Memory B cell (primary cell): Measurements from ENCODE around the gene TSPOAP1.

Experiments used
- ATAC-seq: fragments of 150-1000 bp; cut with Tn5 transposase; 2 replicates; pipeline ENCODE4 v1.10.0; 2021; ENCODE audit warnings: low read depth, mild to moderate bottlenecking, moderate library complexity
- DNase-seq, 2 donors: peaks; one replicate each; pipeline ENCODE4 v3.0.0; 2022; ENCODE audit warnings: low spot score in 2 of 2
- H3K27ac Mint-ChIP-seq: one replicate; pipeline ENCODE4 v1.8.0; 2022; ENCODE audit warnings: mild to moderate bottlenecking, moderate library complexity, mixed read lengths
- H3K27me3 Mint-ChIP-seq: one replicate; pipeline ENCODE4 v1.8.0; 2022; ENCODE audit warnings: mixed read lengths
- H3K36me3 Mint-ChIP-seq: one replicate; pipeline ENCODE4 v1.8.0; 2022; ENCODE audit warnings: mild to moderate bottlenecking, mixed read lengths
- H3K4me1 Mint-ChIP-seq: one replicate; pipeline ENCODE4 v1.8.0; 2022; ENCODE audit warnings: mixed read lengths
- H3K4me3 Mint-ChIP-seq: one replicate; pipeline ENCODE4 v1.8.0; 2022; ENCODE audit warnings: mild to moderate bottlenecking, moderate library complexity, mixed read lengths
- H3K9me3 Mint-ChIP-seq: one replicate; pipeline ENCODE4 v1.8.0; 2022; ENCODE audit warnings: mixed read lengths

Gene TSPOAP1

DNA sequence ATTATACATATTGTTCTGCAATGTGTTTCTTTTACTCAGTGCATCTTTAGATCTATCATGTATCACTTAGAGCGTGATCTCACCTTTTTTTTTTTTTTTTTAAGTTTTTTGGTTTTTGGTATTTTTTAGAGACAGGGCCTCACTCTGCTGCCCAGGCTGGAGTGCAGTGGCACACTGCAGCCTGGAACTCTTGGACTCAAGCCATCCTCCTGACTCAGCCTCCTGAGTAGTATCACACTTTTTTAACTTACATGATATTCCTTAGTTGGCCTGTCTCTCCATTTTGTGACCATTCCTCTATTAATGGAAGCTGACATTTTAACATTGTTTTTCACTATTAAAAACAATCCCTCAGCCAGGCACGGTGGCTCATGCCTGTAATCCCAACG is 43.2 kb downstream of the TSPOAP1 start:
- DNase-seq (no peak), ATAC-seq (no peak)
- peaks cover 11% of the 10 kb centered on the region for H3K27me3 Mint-ChIP-seq
- peaks cover 1% of the 10 kb centered on the region for H3K36me3 Mint-ChIP-seq
- H3K27ac Mint-ChIP-seq = no peak overlapping the region
- H3K9me3 Mint-ChIP-seq = no peaks in the 10 kb centered on the region
- peaks cover 2% of the 10 kb centered on the region for H3K4me1 Mint-ChIP-seq
- H3K4me3 Mint-ChIP-seq = no peak overlapping the region

DNA sequence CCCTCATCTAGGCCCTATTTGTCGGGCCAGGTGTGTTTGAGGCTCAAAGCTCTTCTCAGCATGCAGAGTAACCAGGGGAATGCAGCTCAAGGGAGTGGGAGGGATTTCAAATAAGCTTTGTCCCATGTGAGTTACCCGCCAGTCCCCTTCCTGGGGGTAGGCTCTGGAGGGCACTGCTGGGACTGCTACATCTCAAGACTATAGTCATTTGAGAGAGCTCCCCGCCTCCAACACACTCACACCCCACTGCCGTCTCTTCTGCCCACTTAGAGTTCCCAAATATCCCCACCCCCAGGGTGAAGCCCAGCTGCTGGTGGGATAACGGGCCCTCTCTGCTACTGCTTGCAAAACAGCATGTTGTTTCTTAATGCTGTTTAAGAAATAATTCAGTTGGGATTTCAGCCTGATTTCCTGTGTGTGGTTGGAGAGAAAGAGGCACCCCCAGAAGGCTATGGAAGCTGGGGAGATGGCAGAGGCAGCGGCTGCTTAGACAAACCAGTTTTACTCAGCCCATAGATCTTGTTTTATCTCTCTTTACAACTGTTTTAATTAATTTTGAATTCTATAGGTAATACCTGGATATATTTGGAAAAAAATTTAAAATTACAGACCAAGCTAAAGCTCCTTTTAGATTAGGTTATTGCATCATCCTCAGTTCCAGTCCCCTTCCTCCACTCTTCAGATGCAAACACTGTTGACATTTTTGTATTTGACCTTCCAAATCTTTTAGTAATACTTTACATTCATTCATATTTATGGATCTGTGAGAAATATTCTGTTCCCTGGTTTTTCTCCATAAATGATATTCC is 43.8 kb downstream of the TSPOAP1 start:
- no peak for ATAC-seq
- no peak overlapping the region for H3K27ac Mint-ChIP-seq
- H3K4me1 Mint-ChIP-seq = peaks cover 2% of the 10 kb centered on the region

DNA sequence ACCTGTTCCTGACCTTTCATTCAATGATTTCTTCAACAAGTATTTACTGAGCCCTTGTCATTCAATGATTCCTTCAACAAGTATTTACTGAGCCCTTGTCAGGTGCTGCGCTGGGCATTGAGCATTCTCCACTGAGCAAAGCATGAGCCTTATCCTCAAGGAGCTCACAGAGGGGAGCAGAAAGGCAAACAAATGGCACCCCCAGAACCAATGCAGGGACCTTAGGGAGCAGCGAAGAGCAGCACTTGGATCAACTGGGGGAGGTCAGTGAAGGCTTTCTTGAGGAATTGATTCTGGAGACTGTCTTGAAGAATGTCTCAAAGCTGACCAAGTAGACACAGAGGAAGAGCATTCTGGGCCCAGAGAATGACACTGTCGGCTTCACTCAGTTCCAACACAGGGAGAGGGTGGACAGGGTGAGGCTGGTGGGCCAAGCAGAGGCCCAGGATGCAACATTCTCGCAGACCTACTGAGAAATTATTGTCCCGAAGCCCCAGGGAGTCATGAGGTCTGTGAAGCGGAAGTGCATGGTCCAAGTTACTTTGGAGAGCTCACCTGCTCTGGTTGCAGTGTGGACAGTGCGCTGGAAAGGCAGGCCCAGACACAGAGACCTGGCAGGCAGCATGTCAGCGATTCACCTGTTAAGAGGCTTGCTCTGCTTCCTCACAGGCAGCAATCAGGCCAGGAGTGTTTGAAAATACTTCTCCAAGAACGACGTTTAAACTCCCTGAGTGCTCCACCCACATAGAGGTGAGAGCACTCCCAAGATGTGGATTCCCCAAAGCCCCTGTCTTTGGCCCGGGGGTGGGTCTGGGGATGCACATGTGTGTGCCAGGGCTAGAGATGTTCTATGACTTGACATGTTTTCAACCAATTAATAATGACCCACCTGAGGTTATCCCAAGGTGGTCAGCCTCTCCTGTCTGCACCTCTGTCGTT is 44.7 kb downstream of the TSPOAP1 start:
- Mint-ChIP-seq H3K4me3 (no peak overlapping the region), H3K9me3 (no peaks in the 10 kb centered on the region), H3K27me3 (peaks cover 12% of the 10 kb centered on the region), H3K36me3 (peaks cover 1% of the 10 kb centered on the region), H3K4me1 (peaks cover 2% of the 10 kb centered on the region), H3K27ac (no peak overlapping the region)
- DNase-seq (no peak), ATAC-seq (no peak)

More for the DNA sequence above, 43.8 kb downstream of the TSPOAP1 start:
- H3K4me3 Mint-ChIP-seq = no peak overlapping the region
- peaks cover 11% of the 10 kb centered on the region for H3K27me3 Mint-ChIP-seq
- peaks cover 1% of the 10 kb centered on the region for H3K36me3 Mint-ChIP-seq
- no peak for DNase-seq
- no peaks in the 10 kb centered on the region for H3K9me3 Mint-ChIP-seq

DNA sequence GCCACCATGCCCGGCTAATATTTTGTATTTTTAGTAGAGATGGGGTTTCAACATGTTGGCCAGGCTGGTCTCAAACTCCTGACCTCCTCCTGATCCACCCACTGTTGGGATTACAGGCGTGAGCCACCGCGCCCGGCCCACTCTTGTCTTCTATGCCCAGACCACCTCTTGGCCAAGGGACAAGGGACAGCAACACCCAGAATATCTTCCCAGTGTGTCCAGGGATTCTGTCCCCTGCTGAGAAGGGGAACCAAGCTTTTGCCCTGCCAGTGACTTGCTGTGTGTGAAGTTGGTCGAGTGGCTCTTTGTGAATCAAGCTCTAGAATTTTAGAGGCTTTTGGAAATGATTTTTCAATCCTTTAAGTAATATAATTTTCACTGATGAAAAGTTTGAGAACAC is 46.2 kb downstream of the TSPOAP1 start:
- Mint-ChIP-seq H3K36me3 (no peaks in the 10 kb centered on the region), H3K27me3 (peaks cover 14% of the 10 kb centered on the region), H3K9me3 (no peaks in the 10 kb centered on the region), H3K4me3 (no peak overlapping the region), H3K4me1 (no peaks in the 10 kb centered on the region), H3K27ac (no peak overlapping the region)
- DNase-seq (no peak), ATAC-seq (no peak)

DNA sequence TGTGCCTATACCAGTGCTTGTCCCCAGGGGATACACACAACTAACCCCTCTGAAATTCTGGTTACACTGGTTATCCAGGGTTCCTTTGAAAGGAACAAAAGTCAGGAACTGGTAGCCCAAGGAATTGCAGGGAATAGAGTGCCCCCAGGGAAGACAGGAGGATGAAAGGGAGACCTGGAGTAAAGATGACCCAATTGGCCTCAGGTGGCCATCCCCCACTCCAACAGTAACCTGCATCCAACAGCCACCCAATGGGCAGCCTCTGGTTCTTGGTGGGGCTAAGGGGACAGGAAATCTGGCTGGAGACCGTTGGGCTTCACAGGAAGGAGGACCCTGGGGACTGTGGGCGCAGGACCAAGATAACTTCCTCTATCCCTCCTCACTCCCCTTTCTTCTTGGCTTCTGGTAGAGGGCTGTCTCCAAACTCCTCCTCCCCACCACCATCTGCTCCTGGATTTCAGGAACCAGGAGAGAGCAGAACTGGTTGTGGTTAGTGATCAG is 47.0 kb downstream of the TSPOAP1 start:
- DNase-seq (no peak), ATAC-seq (no peak)
- Mint-ChIP-seq H3K4me1 (no peaks in the 10 kb centered on the region), H3K27ac (no peak overlapping the region), H3K9me3 (no peaks in the 10 kb centered on the region), H3K4me3 (no peak overlapping the region), H3K27me3 (peaks cover 14% of the 10 kb centered on the region), H3K36me3 (no peaks in the 10 kb centered on the region)

DNA sequence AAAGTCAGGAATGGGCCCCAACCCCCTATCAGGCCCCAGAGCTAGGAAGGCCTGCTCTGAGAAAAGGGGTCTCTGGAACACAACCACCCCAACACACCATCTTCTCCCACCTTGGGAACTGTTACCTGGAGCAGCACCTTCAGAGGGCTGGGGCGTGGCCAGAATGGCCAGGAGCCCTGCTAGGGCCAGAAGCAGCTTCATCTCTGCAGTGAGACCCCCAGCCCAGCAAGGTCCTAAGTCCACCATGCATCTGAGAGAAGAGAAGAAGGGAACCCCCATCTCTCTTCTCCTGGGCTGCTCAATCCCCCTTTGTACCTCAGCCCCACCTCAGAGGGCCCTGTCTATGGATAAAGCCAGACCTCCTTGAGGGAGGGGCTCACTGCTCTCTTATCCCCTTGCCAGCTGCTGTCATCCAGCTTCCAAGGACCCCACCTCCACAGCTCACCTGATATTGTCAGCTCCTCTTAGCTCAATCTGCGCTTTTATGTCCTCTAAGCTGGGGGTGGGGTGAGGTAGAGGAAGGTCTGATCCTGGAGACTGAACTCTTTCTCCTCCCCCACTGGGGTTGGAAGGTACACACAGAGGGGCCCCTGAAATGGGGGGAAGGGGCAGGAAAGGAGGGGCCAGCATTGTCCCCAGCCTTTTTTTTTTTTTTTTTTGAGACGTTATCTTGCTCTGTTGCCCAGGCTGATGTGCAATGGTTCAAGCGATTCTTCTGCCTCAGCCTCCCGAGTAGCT is 47.9 kb downstream of the TSPOAP1 start, which contains the start of gene MPO:
MPO (minus strand) TSS at position 456 of the 738 bp plus-strand sequence; CDS start at position 279, 177 bp downstream.
- H3K27ac Mint-ChIP-seq = no peak within 1 kb of the TSS
- no peaks in the 10 kb centered on the region for H3K36me3 Mint-ChIP-seq
- no peaks in the 10 kb centered on the region for H3K4me1 Mint-ChIP-seq
- H3K9me3 Mint-ChIP-seq = no peaks in the 10 kb centered on the region
- DNase-seq (no peak), ATAC-seq (no peak)
- H3K27me3 Mint-ChIP-seq = peaks cover 14% of the 10 kb centered on the region
- H3K4me3 Mint-ChIP-seq = no peak within 1 kb of the TSS

DNA sequence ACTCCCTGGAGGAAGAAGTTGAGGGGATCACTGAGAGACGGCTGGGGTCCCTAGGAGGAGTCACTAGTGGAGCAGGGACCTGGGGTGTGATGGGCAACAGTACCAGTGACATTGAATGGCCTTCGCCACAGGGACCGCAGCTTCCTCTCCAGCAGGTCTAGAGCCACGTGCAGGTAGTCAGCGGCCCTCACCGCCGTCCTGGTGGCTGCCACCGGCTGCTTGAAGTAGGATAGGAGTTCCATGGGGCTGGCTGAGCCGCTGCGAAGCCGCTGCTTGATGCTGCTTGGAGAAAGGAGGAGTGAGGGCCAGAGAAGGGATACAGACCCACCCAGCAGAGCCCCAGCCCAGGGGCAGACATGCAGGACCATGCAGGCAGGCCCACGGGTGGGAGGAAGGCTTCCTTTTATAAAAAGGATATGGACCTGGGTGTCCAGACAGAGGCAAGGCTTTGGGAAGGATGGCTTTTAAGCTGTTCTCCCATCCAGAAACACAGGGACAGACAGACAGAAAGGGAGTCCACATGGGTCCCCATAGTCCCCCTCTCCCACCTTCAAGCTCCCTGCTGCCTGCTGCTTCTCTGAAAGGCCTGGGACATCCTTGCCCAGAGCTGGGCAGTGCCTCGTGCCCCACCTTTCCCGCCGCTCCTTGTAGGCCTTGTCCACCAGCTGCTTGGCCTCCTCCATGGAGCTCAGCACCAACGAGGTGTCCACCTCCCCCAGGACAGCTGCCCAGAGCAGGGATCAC is 48.7 kb downstream of the TSPOAP1 start:
- Mint-ChIP-seq H3K27ac (no peak overlapping the region), H3K27me3 (peaks cover 12% of the 10 kb centered on the region), H3K36me3 (no peaks in the 10 kb centered on the region), H3K9me3 (no peaks in the 10 kb centered on the region), H3K4me3 (no peak overlapping the region), H3K4me1 (no peaks in the 10 kb centered on the region)
- DNase-seq (no peak), ATAC-seq (peak; percentile 53)

DNA sequence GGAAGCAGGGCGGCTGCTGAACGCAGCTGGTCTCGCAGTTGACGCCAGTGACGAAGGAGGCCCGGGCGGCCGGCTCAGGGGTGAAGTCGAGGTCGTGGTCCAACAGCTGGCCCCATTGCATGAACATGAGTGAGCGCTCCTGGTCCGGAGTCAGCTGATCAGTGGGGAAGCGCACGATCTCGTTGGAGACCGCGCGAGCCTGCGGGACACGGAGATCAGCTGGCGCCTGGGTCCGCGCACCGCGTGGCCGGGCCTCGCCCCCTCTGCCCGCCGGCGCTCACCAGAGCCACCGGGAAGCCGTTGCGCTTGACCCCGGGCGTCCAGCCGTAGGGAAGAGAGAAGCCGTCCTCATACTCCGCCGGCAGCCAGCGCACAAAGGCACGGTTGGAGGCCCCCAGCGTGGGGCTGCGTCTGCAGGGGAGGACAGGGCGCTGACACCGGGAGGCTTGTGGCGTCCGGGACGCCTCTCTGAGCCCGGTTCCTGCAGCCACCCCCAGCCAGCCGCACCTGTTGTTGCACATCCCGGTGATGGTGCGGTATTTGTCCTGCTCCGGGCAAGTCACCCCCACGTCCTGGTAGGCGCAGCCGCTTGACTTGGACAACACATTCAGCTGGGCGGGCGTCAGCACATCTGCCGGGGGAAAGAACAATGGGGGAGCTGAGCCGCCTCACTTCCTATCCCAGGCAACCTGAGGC is 49.4 kb downstream of the TSPOAP1 start:
- no peak overlapping the region for H3K4me3 Mint-ChIP-seq
- H3K36me3 Mint-ChIP-seq = no peaks in the 10 kb centered on the region
- no peaks in the 10 kb centered on the region for H3K9me3 Mint-ChIP-seq
- H3K27me3 Mint-ChIP-seq = peaks cover 14% of the 10 kb centered on the region
- no peak overlapping the region for H3K27ac Mint-ChIP-seq
- ATAC-seq (no peak), DNase-seq (no peak)
- no peaks in the 10 kb centered on the region for H3K4me1 Mint-ChIP-seq

DNA sequence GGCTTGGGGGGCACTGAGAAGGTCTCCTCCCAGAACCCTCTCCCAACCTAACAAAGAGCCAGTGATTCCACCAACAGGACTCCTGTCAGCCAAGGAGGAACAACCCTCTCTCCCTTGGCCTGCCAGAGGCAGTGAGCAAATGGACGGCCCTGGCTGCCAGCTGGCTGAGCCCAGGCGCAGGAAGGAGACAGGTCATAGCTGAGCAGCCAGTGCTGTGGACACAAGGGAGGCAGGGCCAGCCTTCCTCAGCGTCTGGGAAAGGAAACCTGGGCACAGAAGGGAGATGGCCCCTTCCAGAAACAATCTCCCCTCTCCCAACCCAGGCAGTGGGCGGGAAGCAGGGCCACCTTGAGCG is 50.0 kb downstream of the TSPOAP1 start:
- H3K4me1 Mint-ChIP-seq = no peaks in the 10 kb centered on the region
- no peak overlapping the region for H3K27ac Mint-ChIP-seq
- H3K27me3 Mint-ChIP-seq = peaks cover 14% of the 10 kb centered on the region
- no peaks in the 10 kb centered on the region for H3K9me3 Mint-ChIP-seq
- no peaks in the 10 kb centered on the region for H3K36me3 Mint-ChIP-seq
- no peak overlapping the region for H3K4me3 Mint-ChIP-seq
- ATAC-seq (no peak), DNase-seq (no peak)

DNA sequence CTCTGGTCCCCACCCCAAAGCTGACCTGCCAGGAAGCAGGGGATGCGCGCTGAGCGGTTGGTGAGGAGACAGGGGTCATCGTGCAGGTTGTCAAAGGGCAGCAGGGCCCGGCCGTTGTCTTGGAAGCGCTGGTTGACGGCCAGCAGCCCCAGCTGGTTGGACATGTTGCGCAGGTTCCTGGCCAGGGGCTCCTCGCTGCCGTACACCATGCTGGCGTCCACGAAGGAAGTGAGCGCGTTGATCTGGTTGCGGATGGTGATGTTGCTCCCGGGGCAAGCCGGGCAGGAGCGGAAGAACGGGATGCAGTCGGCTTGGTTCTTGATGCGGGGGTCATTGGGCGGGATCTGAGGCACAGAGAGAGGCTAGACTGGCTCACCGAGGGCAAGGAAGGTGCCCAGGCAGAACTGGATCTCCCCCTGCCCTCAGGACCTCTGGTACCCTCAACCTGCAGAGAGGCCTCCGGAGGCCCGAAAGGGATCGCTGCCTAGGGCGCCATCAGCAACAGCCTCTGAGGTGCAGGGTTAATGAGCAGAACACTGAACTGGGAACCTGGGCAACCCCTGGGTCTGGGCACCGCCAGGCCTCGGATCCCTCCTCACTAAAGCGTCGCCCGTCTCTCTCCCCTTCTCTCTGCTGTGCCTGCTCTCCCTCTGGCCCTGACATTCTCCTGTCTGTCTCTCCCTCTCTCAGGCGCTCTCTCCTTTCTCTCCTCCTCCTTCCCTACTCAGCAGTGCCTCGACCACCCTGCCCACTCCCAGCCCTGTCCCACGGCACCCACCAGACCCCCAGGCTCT is 50.6 kb downstream of the TSPOAP1 start:
- no peak for DNase-seq
- peaks cover 3% of the 10 kb centered on the region for H3K4me1 Mint-ChIP-seq
- no peaks in the 10 kb centered on the region for H3K9me3 Mint-ChIP-seq
- H3K27ac Mint-ChIP-seq = no peak overlapping the region
- no peak overlapping the region for H3K4me3 Mint-ChIP-seq
- no peak for ATAC-seq
- H3K27me3 Mint-ChIP-seq = peaks cover 13% of the 10 kb centered on the region
- H3K36me3 Mint-ChIP-seq = no peaks in the 10 kb centered on the region

DNA sequence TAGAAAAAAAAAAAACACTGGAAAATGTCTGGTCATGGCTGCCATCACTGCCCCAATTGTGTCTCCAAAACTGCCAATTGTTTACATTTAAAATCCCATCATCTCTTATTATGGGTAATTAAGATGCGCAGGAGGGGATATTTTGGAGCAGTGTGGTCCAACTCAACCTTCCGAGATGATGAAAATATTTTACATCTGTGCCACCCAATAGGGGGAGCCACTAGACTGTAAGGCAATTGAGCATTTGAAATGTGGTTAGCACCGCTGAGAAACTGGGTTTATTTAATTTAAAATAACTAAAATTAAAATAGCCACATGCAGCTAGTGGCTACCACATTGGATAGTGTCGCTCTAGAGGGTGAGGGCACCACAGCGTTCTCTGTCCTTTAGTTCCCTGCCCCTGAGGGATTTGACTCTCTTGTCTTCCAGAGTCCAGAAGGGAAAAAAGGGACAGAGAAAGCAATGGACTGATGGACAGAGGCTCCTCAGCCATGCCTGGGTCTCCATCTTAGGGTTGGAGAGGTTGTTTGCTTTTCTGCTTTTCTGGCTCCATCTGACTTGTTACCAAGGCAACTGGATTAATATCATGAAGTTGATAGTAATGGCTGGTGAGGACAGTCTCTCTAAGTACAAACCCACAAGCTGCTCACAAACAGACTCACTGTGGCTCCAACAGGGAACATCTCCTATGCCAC is 51.3 kb downstream of the TSPOAP1 start:
- H3K4me3 Mint-ChIP-seq = no peak overlapping the region
- no peak overlapping the region for H3K27ac Mint-ChIP-seq
- peaks cover 3% of the 10 kb centered on the region for H3K4me1 Mint-ChIP-seq
- DNase-seq (no peak), ATAC-seq (peak; percentile 37)
- H3K27me3 Mint-ChIP-seq = peaks cover 16% of the 10 kb centered on the region
- H3K36me3 Mint-ChIP-seq = no peaks in the 10 kb centered on the region
- H3K9me3 Mint-ChIP-seq = no peaks in the 10 kb centered on the region

DNA sequence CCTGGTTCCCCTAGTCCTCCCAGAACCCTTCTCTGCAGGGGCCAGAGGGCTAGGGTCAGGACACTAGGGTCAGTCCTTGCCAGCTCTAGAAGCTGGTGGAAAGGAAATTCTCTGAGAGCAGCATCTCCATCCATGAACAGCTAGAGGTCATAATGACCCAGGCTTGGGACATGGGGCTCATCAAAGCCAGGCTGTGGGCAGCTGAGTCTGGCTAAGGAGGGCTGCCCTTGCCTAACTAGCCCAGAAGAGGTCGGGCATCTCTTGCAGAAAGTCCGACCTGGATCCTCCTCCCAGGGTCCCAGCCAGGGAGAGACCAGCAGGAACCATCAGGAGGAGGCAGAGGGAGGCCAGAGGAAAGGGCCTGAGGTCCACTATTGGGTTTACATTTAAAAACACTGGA is 52.2 kb downstream of the TSPOAP1 start:
- Mint-ChIP-seq H3K27ac (no peak overlapping the region), H3K9me3 (no peaks in the 10 kb centered on the region), H3K4me1 (peaks cover 3% of the 10 kb centered on the region), H3K27me3 (peaks cover 16% of the 10 kb centered on the region), H3K36me3 (no peaks in the 10 kb centered on the region), H3K4me3 (no peak overlapping the region)
- ATAC-seq (no peak), DNase-seq (no peak)
